Rectal smooth muscle tissue (tissue), 1 donor: ENCODE results near the gene TSKS.
A peak's percentile ranks its signal among the peaks of the same experiment; 100 is the strongest.

Experiments used
- H3K27ac ChIP-seq: one replicate; pipeline ENCODE4 v1.7.0; 2013; ENCODE audit warnings: low read depth, low read length, inconsistent platforms
- H3K27me3 ChIP-seq: one replicate; pipeline ENCODE4 v1.7.0; 2013; ENCODE audit warnings: low read length; ENCODE audit not compliant: control insufficient read depth, insufficient read depth
- H3K36me3 ChIP-seq: one replicate; pipeline ENCODE4 v1.7.0; 2013; ENCODE audit warnings: low read length; ENCODE audit not compliant: control insufficient read depth, insufficient read depth
- H3K4me1 ChIP-seq: one replicate; pipeline ENCODE4 v1.7.0; 2013; ENCODE audit warnings: low read length; ENCODE audit not compliant: control insufficient read depth, insufficient read depth
- H3K4me3 ChIP-seq: one replicate; pipeline ENCODE4 v1.7.0; 2013; ENCODE audit warnings: low read length
- H3K9ac ChIP-seq: one replicate; pipeline ENCODE4 v1.7.0; 2013; ENCODE audit warnings: low read length

The TSKS gene

GRCh38 chr19:49692147-49692506 lies 71.0 kb downstream of the TSKS start:
- peaks cover 7% of the 10 kb centered on the region for H3K4me1 ChIP-seq
- peaks cover 10% of the 10 kb centered on the region for H3K27me3 ChIP-seq
- H3K9ac ChIP-seq, result no peak overlapping the region
- H3K4me3 ChIP-seq, result no peak overlapping the region
- peaks cover 2% of the 10 kb centered on the region for H3K36me3 ChIP-seq
- H3K27ac ChIP-seq, result no peak overlapping the region

DNA sequence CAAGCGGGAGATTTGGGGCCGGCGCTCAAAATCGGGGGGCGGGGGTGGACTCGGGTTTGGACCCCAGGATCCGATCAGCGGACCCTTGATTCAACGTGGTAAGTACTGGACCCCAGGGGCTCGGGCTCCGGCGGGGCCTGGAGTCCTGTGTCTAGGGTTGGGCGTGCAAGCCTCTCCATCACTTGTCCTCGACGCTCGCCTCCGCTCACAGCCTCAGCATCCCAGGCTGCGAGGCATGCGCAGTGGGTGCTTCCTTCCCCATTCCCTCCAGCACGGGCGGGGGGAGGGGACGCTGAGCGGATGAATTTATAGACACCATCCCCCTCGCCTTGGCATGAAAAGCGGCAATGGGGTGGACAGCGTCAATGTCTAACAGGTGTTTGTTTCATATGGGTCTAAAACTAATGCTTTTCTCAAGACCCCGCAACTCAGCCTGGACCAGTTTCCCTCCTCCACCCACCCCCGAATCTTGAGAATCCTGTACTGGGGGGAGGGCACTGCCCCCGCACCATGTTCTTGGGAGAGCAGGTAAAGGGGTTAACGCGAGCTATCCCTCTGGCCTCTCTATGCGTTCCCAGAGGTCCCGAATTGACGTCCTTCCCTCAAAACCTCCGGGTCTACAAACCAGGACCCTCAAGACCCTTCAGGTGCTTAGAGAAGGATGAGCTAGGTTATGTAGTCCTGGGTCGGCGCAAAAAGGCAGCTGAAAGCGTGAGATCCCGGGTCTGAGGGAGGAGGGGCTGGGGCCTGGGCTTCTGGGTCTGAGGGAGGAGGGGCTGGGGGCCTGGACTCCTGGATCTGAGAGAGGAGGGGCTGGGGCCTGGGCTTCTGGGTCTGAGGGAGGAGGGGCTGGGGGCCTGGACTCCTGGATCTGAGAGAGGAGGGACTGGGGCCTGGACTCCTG lies 71.6 kb downstream of the TSKS start:
- Histone ChIP-seq H3K4me1 (peaks cover 7% of the 10 kb centered on the region), H3K27me3 (peaks cover 10% of the 10 kb centered on the region), H3K36me3 (peaks cover 2% of the 10 kb centered on the region), H3K27ac (no peak overlapping the region), H3K4me3 (peak overlapping the region; percentile 46), H3K9ac (no peak overlapping the region)

- Histone ChIP-seq H3K4me3 (peak within 1 kb of the TSS; percentile 46), H3K4me1 (peaks cover 7% of the 10 kb centered on the region), H3K9ac (no peak within 1 kb of the TSS), H3K36me3 (peaks cover 2% of the 10 kb centered on the region), H3K27me3 (peaks cover 10% of the 10 kb centered on the region), H3K27ac (no peak within 1 kb of the TSS)
These were observed 72.4 kb downstream of the TSKS start, which contains the start of gene CPT1C for GRCh38 chr19:49690656-49691242. Gene CPT1C, plus strand, starts transcription at chr19:49691116. Its CDS starts 1,137 bp downstream, at chr19:49692253.

GRCh38 chr19:49690079-49690655 lies 72.9 kb downstream of the TSKS start:
- Histone ChIP-seq H3K27me3 (peaks cover 10% of the 10 kb centered on the region), H3K27ac (no peak overlapping the region), H3K4me3 (peak overlapping the region; percentile 46), H3K9ac (no peak overlapping the region), H3K36me3 (peaks cover 3% of the 10 kb centered on the region), H3K4me1 (peaks cover 7% of the 10 kb centered on the region)
